SW 1271 (cell line): Measurements from ENCODE around the gene SEL1L3.

Source experiments
- DNase-seq, 2 experiments: peaks; one replicate each; lab custom pipeline; 2025; lab: John Stamatoyannopoulos, UW

The SEL1L3 gene

DNA sequence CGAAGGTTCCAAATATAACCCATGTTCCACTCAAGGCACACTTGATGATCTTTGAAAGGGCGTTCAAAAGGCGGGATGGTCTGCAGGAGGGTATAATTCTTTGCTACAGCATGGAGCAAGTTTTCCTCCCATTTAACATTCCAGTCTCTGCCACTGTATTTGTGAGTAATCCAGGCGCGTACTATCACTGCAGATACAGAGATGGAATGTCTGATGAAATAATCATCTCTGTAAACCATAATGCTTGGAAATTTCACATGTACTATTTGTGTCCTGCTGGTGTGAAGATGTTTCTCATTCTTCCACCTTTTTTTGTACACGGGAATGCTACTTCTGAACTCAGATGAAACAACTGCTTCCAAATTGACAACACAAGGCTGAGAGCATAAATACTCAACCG lies 15.5 kb downstream of the SEL1L3 start:
- DNase-seq, result no peak

DNA sequence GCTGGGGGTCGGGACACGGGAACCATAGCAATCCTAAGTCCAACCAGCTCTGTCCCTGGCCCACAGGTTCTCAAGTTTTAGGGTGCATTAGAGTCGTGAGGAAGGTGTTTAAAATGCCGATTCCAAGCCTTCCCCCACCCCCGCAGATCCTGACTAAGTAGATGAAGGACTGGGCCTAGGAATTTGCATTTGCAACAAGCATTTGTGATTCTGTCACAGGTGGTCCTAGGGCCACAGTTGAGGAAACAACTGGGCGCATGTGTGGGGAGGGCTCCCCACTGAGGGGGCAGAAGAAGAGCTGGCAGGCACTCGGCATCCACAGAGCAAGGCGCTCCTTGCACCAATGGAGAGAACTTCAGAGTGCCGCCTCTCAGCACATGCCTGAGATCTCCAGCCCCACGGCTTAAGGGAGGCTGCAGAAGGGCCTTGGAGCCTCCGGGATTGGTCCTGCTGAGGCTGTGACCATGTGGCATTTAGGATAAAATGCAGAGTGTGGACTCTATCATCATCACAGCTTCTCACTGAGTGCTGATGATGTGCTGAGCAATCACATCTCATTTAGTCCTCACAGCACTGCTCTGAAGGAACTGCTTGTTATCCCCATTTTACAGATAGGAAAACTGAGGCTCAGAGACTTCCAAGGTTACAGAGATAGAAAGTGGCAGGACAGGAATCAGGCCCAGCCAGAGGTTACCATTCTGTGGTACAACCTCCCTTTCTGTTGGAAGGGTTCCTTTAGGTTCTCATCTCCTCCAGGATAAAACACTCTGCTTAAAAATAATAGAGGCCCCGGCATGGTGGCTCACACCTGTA lies 16.7 kb downstream of the SEL1L3 start:
- no peak for DNase-seq

DNA sequence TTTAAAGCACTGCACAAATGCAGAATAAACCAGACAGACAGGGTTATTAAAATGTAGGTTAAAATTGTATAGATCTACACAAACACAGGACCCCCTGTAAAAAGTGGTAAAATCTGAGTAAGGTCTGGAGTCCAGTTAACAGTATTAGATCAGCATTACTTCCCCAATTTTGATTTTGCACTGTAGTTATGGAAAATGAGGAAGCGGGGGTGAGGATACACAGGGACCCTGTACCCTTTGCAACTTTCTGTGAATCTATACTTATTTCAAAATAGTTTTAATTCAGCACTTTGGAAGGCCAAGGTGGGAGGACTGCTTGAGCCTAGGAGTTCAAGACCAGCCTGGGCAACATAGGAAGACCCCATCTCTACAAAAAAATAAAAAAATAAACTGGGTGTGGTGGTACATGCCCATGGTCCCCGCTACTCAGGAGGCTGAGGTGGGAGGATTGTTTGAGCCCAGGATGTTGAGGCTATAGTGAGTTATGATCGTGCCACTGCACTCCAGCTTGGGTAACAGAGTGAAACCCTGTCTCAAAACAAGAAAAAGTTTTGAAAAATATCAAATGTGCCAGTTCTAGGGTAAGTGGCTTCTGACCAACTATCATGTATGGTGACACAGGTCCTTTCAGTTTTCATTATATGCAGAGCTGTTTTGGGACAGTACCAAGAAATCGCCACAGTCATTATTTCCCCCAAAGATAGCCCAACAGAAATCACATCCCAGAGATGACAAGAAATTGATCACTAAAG lies 17.7 kb downstream of the SEL1L3 start:
- DNase-seq, result no peak

DNA sequence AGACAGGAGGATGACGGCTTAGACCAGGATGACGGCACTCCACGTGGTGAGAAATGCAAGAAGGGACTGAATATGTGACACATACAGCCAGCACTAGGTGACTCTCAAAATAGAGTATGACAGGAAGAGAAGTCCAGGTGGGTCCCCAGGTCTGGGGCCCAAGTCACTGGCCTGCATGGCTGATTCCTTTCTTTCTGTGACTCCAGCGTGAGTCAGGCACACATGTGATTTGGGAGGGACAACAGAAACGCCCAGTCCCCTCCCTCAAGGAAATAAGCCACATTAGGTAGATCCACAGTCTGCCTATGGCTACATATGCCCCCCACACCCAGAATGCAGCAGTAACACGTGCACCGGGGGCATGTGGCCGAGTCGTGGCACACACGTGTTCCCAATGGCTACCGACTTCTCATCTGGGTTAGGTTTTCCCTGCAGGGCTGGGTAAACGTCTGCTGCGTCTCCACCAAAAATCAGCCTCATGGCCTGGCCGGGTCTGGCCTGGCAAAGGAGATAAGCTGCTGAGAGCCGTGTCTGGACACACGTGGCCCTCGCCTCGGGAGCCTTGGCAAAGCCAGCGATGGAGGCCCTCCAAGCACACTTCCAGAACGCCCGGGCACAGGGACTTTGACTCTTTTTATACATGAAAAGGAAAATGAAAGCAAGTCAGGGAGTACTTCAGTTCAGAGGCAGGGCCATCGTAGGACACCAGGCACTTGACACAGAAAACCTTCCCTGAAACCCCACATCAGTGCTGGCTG lies 19.3 kb downstream of the SEL1L3 start:
- no peak for DNase-seq

DNA sequence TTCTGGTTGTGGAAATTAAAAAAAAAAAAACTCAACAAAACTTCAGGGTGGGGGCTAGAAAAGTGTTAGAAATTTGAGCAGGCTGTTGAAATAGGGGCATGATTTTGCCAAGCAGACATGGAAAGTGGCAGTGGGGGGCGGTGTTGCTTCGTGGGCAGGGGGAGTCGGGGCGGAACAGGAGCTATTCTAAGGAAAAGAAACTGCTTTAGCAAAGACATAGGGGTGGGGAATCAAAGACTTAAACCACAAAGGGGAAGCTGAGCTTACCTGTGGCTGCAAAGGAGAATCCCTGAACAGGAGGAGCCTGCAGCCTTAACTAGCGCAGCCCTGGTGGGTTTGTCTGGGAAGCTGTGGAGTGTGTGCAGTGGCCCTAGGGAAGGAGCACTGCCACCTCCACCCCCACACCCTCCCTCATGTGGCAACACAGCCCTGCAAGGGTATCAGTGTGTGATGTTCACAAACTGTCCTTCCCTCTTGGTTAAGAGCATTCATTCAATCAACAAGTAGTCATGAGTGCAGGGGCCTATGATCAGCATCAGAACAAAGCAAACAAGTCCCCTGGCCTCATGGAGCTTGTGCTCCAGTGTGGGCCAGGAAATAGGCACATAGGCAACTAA lies 20.5 kb downstream of the SEL1L3 start:
- no peak for DNase-seq

DNA sequence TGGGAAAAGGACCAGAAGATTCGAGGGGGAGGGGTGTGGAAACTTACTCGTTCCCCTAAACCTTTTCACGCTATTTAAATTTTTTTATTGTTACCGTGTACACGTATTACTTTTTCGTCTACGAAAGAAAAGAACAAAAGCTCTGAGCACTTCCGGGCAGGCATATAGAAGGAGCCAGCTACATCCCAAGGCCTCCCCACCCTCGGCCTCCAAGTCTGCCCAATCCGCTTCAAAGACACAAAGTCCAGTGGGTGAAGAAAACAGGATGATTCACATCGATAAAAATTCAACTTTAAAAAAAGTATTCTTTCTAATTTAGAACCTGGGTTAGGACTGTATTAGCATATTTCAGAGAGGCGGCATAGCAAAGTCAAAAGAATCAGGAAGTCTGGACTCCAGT lies 23.1 kb downstream of the SEL1L3 start:
- no peak for DNase-seq

DNA sequence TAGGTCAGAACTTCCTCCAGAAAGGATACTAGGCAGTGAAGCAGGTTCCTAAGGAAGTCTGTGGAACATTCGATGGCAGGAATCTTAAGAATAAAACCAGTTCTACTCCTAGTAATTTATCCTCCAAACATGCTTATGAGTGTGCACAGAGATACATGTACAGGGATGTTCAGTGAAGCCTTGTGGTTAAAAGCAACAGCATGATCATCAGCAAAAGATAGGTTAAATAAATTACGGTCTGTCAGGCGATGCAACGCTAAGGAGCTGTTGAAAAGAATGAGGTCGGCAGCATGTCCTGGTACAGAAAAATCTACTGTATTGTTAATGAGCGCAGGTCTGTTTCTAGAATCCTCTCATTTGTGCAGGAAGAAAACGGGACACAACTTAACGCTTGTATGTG lies 23.6 kb downstream of the SEL1L3 start:
- DNase-seq, result no peak

DNA sequence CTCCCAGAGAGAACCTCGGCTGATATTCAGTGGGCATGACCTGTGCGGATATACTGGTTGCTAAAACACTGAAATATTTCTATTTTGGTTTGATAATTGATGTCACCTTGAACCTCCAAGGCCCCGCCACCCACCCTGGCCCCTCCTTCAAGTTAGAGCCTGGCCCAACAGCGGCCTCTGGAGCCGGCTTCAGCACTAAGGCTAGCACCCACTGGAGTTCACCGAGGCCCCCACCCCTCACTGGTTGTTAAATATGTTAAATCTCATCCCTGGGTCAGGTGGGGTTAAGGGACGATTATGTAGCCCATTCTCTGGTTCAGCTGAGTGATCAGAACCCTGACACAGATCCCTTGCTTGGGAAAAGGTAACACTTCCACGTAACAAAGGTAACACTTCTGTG lies 24.3 kb downstream of the SEL1L3 start:
- DNase-seq, result no peak

DNA sequence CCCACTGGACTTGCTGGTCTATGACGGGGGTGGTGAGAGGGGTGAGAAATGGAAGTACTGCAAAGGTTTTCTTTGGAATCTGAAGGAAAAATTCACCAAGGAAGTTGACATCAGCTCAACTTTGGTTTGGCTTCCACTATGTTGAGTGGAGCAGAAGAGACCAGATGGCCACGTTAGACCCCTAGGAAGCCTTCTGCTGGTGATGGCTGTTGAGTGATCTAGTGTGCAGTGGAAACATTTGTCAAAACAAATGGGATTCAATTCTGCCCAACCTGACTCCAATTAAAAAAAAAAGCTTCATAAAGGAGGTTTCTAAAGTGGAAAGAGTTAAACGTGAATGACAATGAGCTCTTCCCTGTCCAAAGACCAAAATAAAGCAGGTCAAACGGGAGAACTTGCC lies 25.7 kb downstream of the SEL1L3 start:
- DNase-seq, result no peak

DNA sequence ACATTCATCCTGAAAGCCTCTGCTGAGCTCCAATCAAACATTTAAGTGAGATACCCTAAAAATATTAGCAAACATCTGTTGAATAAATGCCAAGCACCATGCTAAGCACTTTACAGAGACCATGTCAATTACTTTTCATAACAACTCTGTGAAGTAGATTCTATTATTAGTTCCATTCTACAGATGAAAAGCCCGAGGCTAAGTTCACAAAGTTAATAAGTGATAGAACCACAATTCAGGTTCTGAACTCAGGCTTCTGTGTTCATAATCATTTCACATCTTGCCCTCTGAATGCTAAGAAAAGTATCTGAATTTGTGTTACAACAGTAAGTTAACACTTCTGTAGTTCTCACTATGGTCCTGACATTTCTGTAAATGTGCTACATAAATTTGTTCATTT lies 27.4 kb downstream of the SEL1L3 start:
- DNase-seq, result no peak

DNA sequence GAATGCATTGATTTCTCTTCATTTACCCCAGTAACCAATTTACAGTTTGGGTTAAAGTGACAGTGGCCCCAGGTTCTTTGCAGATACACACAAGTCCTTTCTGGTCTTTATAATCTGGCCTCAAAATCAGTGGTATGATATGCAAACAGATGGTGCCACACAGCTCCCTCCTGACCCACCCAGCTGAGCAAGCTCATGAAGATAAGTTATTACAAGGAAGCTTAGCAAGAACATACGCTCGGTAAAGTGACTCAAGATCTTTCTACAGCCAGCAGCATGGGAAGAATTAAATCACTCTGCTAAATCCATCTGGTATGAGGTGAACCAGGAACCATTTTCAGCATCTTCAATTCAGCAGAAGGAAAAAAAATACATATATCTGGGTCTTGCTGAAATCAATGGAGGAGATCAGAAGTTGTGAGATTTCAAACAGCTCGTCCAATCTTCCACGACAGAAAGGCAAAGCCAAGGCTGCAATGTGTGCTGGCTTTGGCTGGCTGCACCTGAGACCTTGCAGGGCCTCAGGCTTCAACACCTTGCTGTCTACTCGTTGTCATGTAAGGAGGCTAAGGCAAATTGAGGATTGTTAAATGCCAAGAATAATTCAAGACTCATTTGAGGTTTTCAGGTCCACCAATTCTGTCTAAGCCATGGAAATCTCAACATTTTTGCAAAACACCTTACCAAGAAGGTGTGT lies 28.2 kb downstream of the SEL1L3 start:
- DNase-seq, result no peak

DNA sequence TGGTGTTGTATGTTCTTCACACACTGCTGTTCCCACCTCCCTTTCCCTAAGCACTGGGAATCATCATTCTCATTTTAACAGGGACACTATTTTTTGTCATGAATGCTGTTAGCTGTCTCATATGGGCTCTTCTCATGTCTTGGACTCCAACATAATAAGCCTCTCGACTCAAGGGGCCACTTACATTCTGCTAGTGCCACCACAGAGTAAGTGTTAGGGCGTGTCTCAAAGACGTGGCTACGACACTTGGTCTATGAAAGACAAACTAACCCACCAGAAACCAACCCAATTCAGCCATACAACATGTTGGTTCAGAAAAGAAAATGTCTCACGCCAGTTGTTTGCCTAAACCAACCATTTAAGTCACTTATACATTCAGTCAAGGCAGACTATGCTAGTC lies 32.2 kb downstream of the SEL1L3 start:
- no peak for DNase-seq

DNA sequence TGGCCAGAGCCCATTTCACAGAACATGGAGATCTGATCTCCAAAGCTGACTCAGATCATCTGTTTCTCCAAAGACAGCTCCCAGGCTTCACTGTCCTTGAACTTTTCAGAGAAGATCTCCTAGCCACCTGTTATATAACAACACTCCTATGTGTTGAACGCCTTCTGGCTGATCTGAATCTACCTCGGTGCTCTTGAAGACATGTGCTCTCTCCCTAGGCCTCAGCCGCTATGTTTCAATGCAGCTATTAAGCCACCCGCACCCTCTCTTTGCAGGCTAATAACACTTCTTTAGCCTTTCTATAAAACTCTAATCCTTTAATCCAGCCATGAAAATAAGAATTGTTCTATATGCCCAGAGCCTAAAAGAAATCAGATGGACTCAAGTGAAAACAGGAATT lies 34.9 kb downstream of the SEL1L3 start:
- DNase-seq, result no peak

DNA sequence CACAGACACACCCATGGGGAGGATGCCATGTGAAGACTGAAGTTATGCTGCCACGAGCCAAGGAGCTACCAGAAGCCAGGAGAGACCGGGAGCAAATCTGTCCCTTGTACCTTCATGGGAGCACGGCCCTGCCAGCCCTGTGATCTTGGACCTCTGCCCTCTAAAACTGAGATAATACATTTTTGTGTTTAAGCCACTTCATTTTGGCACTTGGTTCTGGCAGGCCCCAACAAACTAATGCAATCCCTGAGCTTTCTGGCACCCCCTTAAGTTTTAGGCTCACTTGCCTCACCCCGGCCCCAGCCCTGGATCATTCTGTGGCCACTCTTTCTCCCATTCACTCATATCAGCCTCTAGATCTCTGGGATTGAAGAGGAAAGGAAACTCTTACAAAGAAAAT lies 35.4 kb downstream of the SEL1L3 start:
- no peak for DNase-seq

DNA sequence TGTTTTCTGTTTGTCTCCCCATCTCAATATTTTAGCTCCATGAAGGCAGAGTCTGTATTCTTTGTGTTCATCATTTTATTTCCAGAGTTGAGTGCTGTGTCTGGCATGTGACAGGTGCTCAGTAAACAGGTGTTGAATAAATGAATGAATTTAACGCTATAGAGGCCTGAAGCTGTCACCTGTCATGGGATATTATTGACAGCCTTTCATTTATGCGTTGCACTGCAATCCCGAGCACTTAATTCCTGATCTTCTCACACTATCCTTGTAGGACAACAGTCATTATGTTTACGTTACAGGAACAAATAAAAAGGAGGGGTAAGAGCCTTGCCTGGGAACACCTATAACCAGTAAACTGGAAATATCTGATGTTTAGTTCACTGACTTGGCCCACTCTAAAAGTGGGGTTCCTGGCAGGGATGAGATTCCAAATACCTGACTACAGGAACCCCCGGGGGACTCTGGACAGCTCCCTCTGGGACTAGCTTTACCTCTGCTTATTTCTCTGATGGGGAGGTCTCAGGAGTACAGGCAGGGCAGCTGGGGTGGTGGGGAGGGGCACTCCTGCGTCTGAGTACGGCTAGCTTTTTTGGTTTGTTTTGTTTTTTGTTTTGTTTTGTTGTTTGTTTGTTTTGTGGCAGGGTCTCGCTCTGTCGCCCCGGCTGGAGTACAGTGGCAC lies 36.6 kb downstream of the SEL1L3 start:
- no peak for DNase-seq

DNA sequence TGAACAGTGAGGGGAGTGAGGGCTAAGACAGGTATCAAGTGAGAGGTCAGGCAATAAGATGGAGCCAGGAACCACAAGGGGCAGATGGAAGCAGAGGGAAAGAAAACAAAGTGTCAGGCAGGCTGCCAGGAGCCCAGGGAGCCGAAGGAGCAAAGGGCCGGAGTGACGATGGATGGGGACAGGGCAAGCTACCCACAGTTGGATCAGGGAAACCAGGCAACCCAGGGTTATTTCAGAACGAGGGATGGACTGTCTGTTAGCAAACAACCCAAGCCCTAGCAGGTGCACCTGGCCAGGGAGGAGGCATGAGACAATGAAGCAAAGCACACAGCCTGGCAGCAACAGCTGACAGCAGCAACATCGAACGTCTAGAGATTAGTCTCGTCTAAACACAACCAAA lies 39.2 kb downstream of the SEL1L3 start:
- DNase-seq, result no peak

DNA sequence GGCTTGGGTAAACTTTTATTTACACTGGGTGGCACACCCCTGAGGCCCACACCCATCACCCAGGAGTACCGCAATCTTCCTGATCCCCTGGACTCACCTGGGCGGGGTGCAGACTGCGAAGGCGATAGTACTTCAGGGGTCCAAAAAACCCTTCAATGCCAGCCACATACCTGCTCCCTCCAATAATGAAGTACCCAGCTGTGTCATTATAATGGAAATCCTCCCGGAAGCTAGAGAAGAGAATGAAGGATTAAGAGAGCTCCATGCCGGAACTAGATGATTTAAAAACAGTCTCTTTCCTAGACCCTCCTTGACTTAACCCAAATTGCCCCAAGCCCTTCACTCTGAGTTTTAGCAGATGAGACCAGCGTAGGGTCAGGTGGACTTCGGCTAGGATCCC lies 40.9 kb downstream of the SEL1L3 start:
- DNase-seq, result no peak

DNA sequence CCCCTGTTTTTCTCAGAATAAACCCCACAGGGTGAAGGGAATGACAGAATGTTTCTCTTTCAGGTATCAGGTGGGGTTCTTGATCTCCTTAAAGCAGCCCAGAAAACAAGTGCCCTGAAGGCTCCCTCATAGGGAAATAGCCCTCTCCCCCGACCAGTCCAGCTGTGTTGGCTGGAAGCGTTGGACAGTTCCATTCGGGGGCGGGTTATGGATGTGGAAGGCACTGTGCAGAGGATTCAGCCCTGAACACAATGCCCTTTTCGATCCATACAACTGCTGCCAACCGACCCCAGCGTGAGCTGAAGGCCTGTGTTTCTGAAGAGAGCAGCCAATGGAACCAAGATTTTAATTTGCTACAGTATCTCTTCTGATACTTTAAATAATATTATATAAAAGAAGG lies 41.5 kb downstream of the SEL1L3 start:
- DNase-seq, result no peak

DNA sequence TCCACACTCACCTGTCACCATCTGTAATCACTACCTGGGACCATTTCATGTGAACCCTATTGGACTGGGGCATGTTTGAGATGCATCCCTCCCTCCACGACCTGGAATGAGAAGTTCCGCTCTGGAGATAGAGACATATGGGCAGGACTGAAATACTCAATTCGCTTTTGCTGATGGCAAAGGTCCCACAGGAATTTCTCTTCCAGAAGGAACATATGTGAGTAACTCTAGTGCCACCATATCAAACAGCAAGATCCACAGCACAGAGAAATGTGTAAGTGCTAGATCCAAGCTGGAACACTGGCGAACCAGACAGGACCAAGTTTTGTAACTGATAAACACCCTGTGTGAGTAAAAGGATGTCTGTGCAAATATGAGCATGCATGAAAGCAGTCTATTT lies 43.9 kb downstream of the SEL1L3 start:
- no peak for DNase-seq

DNA sequence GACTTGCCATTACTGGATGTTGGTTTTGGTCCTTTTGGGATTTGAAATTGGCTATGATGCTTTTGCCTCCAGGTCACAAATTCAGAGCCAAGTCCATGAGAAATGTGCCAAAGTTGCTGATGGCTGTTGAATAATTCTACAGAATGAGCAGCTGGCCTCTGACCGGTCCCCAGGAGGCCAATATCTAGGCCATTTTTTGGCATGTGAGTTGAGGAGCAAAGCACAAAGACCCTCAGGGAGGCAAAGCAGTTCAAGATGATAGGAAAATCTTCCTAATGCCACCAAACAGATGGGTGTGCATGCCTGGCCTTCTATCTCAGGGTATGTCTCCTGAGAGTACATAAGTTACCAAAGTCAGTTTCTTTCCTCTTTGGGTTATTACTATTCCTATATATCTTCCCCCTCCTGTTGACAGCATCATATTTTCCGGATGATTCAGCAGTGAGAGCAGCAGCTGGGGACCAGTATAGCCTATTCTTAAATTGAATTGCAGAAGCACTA lies 44.4 kb downstream of the SEL1L3 start:
- DNase-seq, result no peak

DNA sequence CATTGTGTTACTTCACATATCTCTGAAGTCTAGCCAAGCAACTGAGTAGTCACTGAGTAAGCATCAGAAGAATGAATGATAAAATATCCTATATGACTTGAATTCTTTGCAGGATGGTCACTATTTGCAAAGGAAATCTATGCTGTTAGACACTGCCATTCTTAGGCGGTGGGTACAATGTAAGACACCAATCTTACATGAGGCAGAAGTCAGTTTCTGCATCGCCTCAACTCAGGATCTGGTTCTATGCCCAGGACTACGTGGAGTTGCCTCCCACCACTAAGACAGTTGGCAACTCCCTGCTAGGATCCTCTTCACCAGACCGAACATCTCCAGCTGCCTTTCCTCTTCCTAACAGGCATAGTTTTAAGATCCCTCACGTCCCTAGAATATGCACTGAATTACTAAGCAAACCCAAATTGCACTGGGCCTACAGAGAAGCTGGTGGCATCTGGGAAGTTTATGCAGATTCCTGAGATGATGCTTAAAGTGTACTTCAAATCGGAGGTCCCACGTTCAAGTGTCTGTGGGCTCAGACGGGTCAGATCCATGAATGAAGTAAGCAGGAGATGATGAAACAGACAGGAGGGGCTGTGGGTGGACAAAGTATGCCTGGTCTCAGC lies 45.6 kb downstream of the SEL1L3 start:
- no peak for DNase-seq
